ENCODE data around the gene PTPRG. TPM values are rescaled to one million over a fixed set of nuclear protein-coding genes. Genes with fewer than 3 reads are reported as not detected.

PTPRG gene
- total RNA-seq, 1 donor from 2014 or later = 3.7 TPM

GRCh38 chr3:62236016-62236415, 674.6 kb downstream of the PTPRG start:
- Mint-ChIP-seq H3K4me3 (no peak overlapping the region), H3K4me1 (ENCODE audit: low read depth) (peaks cover 6% of the 10 kb centered on the region), H3K27me3 (ENCODE audit: insufficient read depth) (peaks cover 6% of the 10 kb centered on the region), H3K36me3 (ENCODE audit: low read depth) (no peaks in the 10 kb centered on the region), H3K9me3 (no peaks in the 10 kb centered on the region), H3K27ac (no peak overlapping the region)
- intact Hi-C loops (cut with micrococcal nuclease) = no loop called here
- no peak for DNase-seq (ENCODE audit: low spot score)

GRCh38 chr3:62237286-62237948, 676.0 kb downstream of the PTPRG start:
- H3K27ac Mint-ChIP-seq = no peak overlapping the region
- H3K4me3 Mint-ChIP-seq = no peak overlapping the region
- intact Hi-C loops (cut with micrococcal nuclease) = no loop called here
- no peaks in the 10 kb centered on the region for H3K9me3 Mint-ChIP-seq
- peaks cover 4% of the 10 kb centered on the region for H3K27me3 Mint-ChIP-seq (ENCODE audit: insufficient read depth)
- H3K4me1 Mint-ChIP-seq (ENCODE audit: low read depth) = peaks cover 6% of the 10 kb centered on the region
- no peak for DNase-seq (ENCODE audit: low spot score)
- H3K36me3 Mint-ChIP-seq (ENCODE audit: low read depth) = no peaks in the 10 kb centered on the region

- H3K27ac Mint-ChIP-seq = no peak overlapping the region
- DNase-seq (ENCODE audit: low spot score) = no peak
- H3K4me1 Mint-ChIP-seq (ENCODE audit: low read depth) = peaks cover 6% of the 10 kb centered on the region
- H3K4me3 Mint-ChIP-seq = no peak overlapping the region
- intact Hi-C loops (cut with micrococcal nuclease) = no loop called here
- no peaks in the 10 kb centered on the region for H3K36me3 Mint-ChIP-seq (ENCODE audit: low read depth)
- H3K9me3 Mint-ChIP-seq = no peaks in the 10 kb centered on the region
- H3K27me3 Mint-ChIP-seq (ENCODE audit: insufficient read depth) = peaks cover 5% of the 10 kb centered on the region
Measured at GRCh38 chr3:62238003-62238402, 676.6 kb downstream of the PTPRG start.

DNA sequence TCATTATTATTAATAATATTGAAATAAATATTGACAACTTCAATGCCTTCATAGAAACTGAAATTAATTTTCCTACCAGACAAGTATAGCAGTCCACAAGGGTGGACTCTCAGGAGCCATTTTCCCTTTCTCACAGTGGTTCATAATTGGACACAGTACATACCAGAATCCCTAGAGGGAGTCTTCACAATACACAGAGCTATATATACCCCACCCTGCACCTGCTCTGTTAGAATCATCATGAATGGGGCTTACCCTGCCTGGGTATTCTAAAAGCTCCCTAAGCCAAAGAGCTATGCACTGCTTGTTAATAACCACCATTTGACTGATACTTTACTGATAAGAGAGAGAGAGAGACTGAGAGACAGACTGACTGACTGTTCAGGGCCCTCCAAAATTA, 677.1 kb downstream of the PTPRG start:
- Mint-ChIP-seq H3K9me3 (no peaks in the 10 kb centered on the region), H3K4me3 (no peak overlapping the region), H3K4me1 (ENCODE audit: low read depth) (peaks cover 6% of the 10 kb centered on the region), H3K27me3 (ENCODE audit: insufficient read depth) (peaks cover 3% of the 10 kb centered on the region), H3K27ac (no peak overlapping the region), H3K36me3 (ENCODE audit: low read depth) (no peaks in the 10 kb centered on the region)
- DNase-seq (ENCODE audit: low spot score) = no peak
- intact Hi-C loops (cut with micrococcal nuclease) = no loop called here

GRCh38 chr3:62241279-62241678, 679.9 kb downstream of the PTPRG start:
- no peak for DNase-seq (ENCODE audit: low spot score)
- intact Hi-C loops (cut with micrococcal nuclease) = no loop called here
- Mint-ChIP-seq H3K9me3 (no peaks in the 10 kb centered on the region), H3K36me3 (ENCODE audit: low read depth) (no peaks in the 10 kb centered on the region), H3K4me1 (ENCODE audit: low read depth) (peaks cover 6% of the 10 kb centered on the region), H3K4me3 (no peak overlapping the region), H3K27me3 (ENCODE audit: insufficient read depth) (peaks cover 2% of the 10 kb centered on the region), H3K27ac (no peak overlapping the region)

DNA sequence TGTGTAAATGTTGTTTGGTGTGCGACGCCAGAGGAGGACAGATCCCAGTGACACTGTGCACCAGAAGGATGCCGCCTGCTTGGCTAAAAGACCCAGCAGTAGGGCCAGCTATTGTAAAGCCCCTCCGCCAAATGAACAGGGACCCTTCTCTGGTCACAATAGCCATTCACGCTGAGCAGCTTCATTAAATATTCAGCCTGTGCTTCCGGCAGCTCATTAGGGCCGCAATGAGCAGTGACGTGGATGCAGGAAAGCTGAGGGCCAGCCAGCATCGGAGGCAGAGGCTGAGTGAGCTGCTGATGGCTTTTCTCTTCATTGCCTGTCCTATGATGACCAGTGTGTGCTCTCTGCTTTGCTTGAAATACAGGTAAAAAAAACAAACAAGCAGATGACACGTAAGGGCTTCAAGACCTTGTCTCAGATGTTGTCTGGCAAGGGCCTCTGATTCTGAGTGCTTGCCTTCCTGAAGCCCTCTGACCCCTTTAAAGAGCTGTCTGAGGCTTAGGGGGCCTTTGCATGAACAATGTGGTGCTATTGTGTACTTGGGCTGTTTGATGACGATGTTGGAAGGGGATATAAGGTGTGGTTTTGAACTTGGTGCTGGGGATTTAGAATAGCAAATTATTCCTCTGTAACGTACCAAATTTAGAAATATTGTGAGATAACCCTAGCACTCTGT, 681.6 kb downstream of the PTPRG start:
- Mint-ChIP-seq H3K36me3 (ENCODE audit: low read depth) (no peaks in the 10 kb centered on the region), H3K27me3 (ENCODE audit: insufficient read depth) (peaks cover 2% of the 10 kb centered on the region), H3K4me3 (no peak overlapping the region), H3K4me1 (ENCODE audit: low read depth) (peaks cover 3% of the 10 kb centered on the region), H3K9me3 (no peaks in the 10 kb centered on the region), H3K27ac (no peak overlapping the region)
- intact Hi-C loops (cut with micrococcal nuclease) = no loop called here
- no peak for DNase-seq (ENCODE audit: low spot score)

GRCh38 chr3:62246094-62246493, 684.7 kb downstream of the PTPRG start:
- H3K27ac Mint-ChIP-seq = no peak overlapping the region
- H3K4me3 Mint-ChIP-seq = no peak overlapping the region
- H3K4me1 Mint-ChIP-seq (ENCODE audit: low read depth) = no peaks in the 10 kb centered on the region
- H3K9me3 Mint-ChIP-seq = no peaks in the 10 kb centered on the region
- no peaks in the 10 kb centered on the region for H3K36me3 Mint-ChIP-seq (ENCODE audit: low read depth)
- H3K27me3 Mint-ChIP-seq (ENCODE audit: insufficient read depth) = peaks cover 2% of the 10 kb centered on the region
- DNase-seq (ENCODE audit: low spot score) = no peak
- intact Hi-C loops (cut with micrococcal nuclease) = no loop called here

DNA sequence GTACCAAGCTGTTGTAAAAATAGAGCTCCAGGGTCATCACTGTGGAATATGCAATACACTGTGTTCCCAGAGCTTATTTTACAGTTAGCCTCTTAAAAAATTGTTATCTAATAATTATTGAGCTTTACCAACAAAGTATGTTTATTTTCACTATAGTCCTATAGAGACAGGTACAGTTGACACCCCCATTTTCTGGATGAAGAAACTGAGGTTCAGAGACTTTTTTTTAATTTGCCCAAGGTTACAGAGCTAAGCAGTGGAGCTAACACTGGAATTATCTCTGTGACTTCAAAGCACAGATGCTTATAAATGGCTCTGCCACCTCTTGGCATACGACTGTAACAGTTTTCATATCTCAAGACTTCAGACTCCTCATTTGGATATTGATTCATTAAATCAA, 685.6 kb downstream of the PTPRG start:
- Mint-ChIP-seq H3K4me3 (no peak overlapping the region), H3K27me3 (ENCODE audit: insufficient read depth) (peaks cover 2% of the 10 kb centered on the region), H3K36me3 (ENCODE audit: low read depth) (no peaks in the 10 kb centered on the region), H3K27ac (no peak overlapping the region), H3K4me1 (ENCODE audit: low read depth) (no peaks in the 10 kb centered on the region), H3K9me3 (no peaks in the 10 kb centered on the region)
- no peak for DNase-seq (ENCODE audit: low spot score)
- intact Hi-C loops (cut with micrococcal nuclease) = no loop called here

GRCh38 chr3:62248734-62249483, 687.5 kb downstream of the PTPRG start:
- Mint-ChIP-seq H3K4me1 (ENCODE audit: low read depth) (no peaks in the 10 kb centered on the region), H3K27me3 (ENCODE audit: insufficient read depth) (no peaks in the 10 kb centered on the region), H3K27ac (no peak overlapping the region), H3K4me3 (no peak overlapping the region), H3K36me3 (ENCODE audit: low read depth) (no peaks in the 10 kb centered on the region), H3K9me3 (no peaks in the 10 kb centered on the region)
- intact Hi-C loops (cut with micrococcal nuclease) = no loop called here
- DNase-seq (ENCODE audit: low spot score) = no peak

DNA sequence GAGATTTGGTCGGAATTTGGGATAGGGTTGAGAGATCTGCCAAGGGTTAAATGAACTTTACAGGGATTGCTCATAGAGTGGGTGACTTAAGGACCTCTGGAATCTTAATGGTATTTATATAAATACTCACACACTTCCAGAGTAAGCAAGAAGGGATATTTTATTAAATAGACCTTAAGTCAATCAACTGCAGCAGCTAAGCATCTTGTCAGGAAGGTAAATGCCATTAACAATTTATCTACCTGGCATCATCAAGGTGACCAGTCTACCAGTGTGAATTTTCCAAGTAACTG, 688.1 kb downstream of the PTPRG start:
- H3K4me3 Mint-ChIP-seq = no peak overlapping the region
- no peak for DNase-seq (ENCODE audit: low spot score)
- no peaks in the 10 kb centered on the region for H3K4me1 Mint-ChIP-seq (ENCODE audit: low read depth)
- H3K27me3 Mint-ChIP-seq (ENCODE audit: insufficient read depth) = no peaks in the 10 kb centered on the region
- no peak overlapping the region for H3K27ac Mint-ChIP-seq
- intact Hi-C loops (cut with micrococcal nuclease) = no loop called here
- no peaks in the 10 kb centered on the region for H3K9me3 Mint-ChIP-seq
- H3K36me3 Mint-ChIP-seq (ENCODE audit: low read depth) = no peaks in the 10 kb centered on the region

- no peak overlapping the region for H3K4me3 Mint-ChIP-seq
- H3K27me3 Mint-ChIP-seq (ENCODE audit: insufficient read depth) = no peaks in the 10 kb centered on the region
- no peak for DNase-seq (ENCODE audit: low spot score)
- no peak overlapping the region for H3K27ac Mint-ChIP-seq
- H3K4me1 Mint-ChIP-seq (ENCODE audit: low read depth) = no peaks in the 10 kb centered on the region
- intact Hi-C loops (cut with micrococcal nuclease) = no loop called here
- no peaks in the 10 kb centered on the region for H3K9me3 Mint-ChIP-seq
- H3K36me3 Mint-ChIP-seq (ENCODE audit: low read depth) = no peaks in the 10 kb centered on the region
Measured at GRCh38 chr3:62249855-62250543, 688.6 kb downstream of the PTPRG start.

GRCh38 chr3:62252438-62253157, 691.2 kb downstream of the PTPRG start:
- Mint-ChIP-seq H3K27me3 (ENCODE audit: insufficient read depth) (no peaks in the 10 kb centered on the region), H3K4me1 (ENCODE audit: low read depth) (no peaks in the 10 kb centered on the region), H3K9me3 (no peaks in the 10 kb centered on the region), H3K4me3 (no peak overlapping the region), H3K27ac (no peak overlapping the region), H3K36me3 (ENCODE audit: low read depth) (no peaks in the 10 kb centered on the region)
- intact Hi-C loops (cut with micrococcal nuclease) = no loop called here
- no peak for DNase-seq (ENCODE audit: low spot score)

Data from activated T-helper 1 cell treated with anti-CD3 and anti-CD28 coated beads, Interleukin-12 subunit alpha, Interleukin-12 subunit beta, Interleukin-2, Interleukin-4 antibody, amounts not matched to agents 30 ng/mL and 10 ng/mL and 1 ng/mL, durations not matched to agents 14 hours and 24 hours and 36 hours (primary cell).